Measurements from ENCODE around the gene SASH1. TPM values are rescaled to one million over a fixed set of nuclear protein-coding genes. Genes with fewer than 3 reads are reported as not detected.

SASH1 gene
- total RNA-seq, 1 experiment from 2014 or later = 11.7 TPM

GRCh38 chr6:148346681-148347440 is 4.2 kb downstream of the SASH1 start:
- H3K4me3 ChIP-seq (replicated peaks in 1 of 2; ENCODE audit: low read depth in 1 of 2, low read length in 2 of 2) = no peak overlapping the region
- ChIA-PET CTCF (no interaction called here), RAD21 (ENCODE audit: low non-redundant PET in 1 of 2, low total read pairs in 2 of 2, uncharacterized antibody in 2 of 2, unreplicated experiment in 2 of 2) (no interaction called here), POLR2A (no interaction called here)
- H2AFZ ChIP-seq (ENCODE audit: low read depth, low read length, poor library complexity, severe bottlenecking) = no peak overlapping the region
- no peaks in the 10 kb centered on the region for H3K27me3 ChIP-seq (ENCODE audit: insufficient read depth, low read length)
- no peaks in the 10 kb centered on the region for H3K36me3 ChIP-seq (ENCODE audit: control insufficient read depth in 1 of 2, insufficient read depth in 2 of 2, low read length in 2 of 2)
- no peak overlapping the region for H3K27ac ChIP-seq (ENCODE audit: low read depth, low read length)
- no peak for TF ChIP-seq MAX (IDR thresholded peaks at IDR 0.05)
- no peak for TF ChIP-seq EGR1 (IDR thresholded peaks at IDR 0.05; ENCODE audit: low read depth)
- H3K9me2 ChIP-seq (ENCODE audit: insufficient read depth) = no peaks in the 10 kb centered on the region
- 0 out of 2 replicates have a peak, but pooled peaks cover 3% of the 10 kb centered on the region for H4K20me1 ChIP-seq (ENCODE audit: insufficient read depth)
- H3K4me2 ChIP-seq (ENCODE audit: low read length) = no peak overlapping the region
- no TSS peak for BruUV-seq (replicated peaks)
- ATAC-seq (no peak), DNase-seq (ENCODE audit: low read depth, low spot score) (no peak)
- peaks cover 7 to 28% of the 10 kb centered on the region in 2 experiments for H3K4me1 ChIP-seq (ENCODE audit: control insufficient read depth in 1 of 2, insufficient read depth in 2 of 2, low read length in 2 of 2)
- H3K9ac ChIP-seq (ENCODE audit: low read length) = no peak overlapping the region
- H3K9me3 ChIP-seq (ENCODE audit: control insufficient read depth in 1 of 2, insufficient read depth in 1 of 2, low read depth in 1 of 2, low read length in 2 of 2) = no peaks in the 10 kb centered on the region
- no peaks in the 10 kb centered on the region; the same call in 1 of the 2 replicates for H3K79me2 ChIP-seq (ENCODE audit: insufficient read depth, low read length)
- intact Hi-C loops (cut with micrococcal nuclease) = no loop called here

GRCh38 chr6:148347441-148348054 is 4.9 kb downstream of the SASH1 start:
- BruUV-seq (replicated peaks) = no TSS peak
- H3K4me1 ChIP-seq (ENCODE audit: control insufficient read depth in 1 of 2, insufficient read depth in 2 of 2, low read length in 2 of 2) = peaks cover 4 to 23% of the 10 kb centered on the region in 2 experiments
- H2AFZ ChIP-seq (ENCODE audit: low read depth, low read length, poor library complexity, severe bottlenecking) = no peak overlapping the region
- no peak overlapping the region for H3K4me2 ChIP-seq (ENCODE audit: low read length)
- ChIA-PET CTCF (no interaction called here), POLR2A (no interaction called here), RAD21 (ENCODE audit: low non-redundant PET in 1 of 2, low total read pairs in 2 of 2, uncharacterized antibody in 2 of 2, unreplicated experiment in 2 of 2) (no interaction called here)
- no peaks in the 10 kb centered on the region for H3K9me2 ChIP-seq (ENCODE audit: insufficient read depth)
- no peak overlapping the region for H3K27ac ChIP-seq (ENCODE audit: low read depth, low read length)
- intact Hi-C loops (cut with micrococcal nuclease) = no loop called here
- H3K4me3 ChIP-seq (replicated peaks in 1 of 2; ENCODE audit: low read depth in 1 of 2, low read length in 2 of 2) = no peak overlapping the region
- ATAC-seq (no peak), DNase-seq (ENCODE audit: low read depth, low spot score) (no peak)
- no peaks in the 10 kb centered on the region for H3K36me3 ChIP-seq (ENCODE audit: control insufficient read depth in 1 of 2, insufficient read depth in 2 of 2, low read length in 2 of 2)
- H3K9me3 ChIP-seq (ENCODE audit: control insufficient read depth in 1 of 2, insufficient read depth in 1 of 2, low read depth in 1 of 2, low read length in 2 of 2) = no peaks in the 10 kb centered on the region
- no peak overlapping the region for H3K9ac ChIP-seq (ENCODE audit: low read length)
- H4K20me1 ChIP-seq (ENCODE audit: insufficient read depth) = 0 out of 2 replicates have a peak, but pooled peaks cover 3% of the 10 kb centered on the region
- H3K79me2 ChIP-seq (ENCODE audit: insufficient read depth, low read length) = no peaks in the 10 kb centered on the region; the same call in 1 of the 2 replicates
- no peaks in the 10 kb centered on the region for H3K27me3 ChIP-seq (ENCODE audit: insufficient read depth, low read length)
- TF ChIP-seq EZH2 (IDR thresholded peaks at IDR 0.05) (no peak), ZNF274 (IDR thresholded peaks at IDR 0.05; ENCODE audit: low read depth, low read length) (no peak), YY1 (IDR thresholded peaks at IDR 0.05; ENCODE audit: extremely low read depth, insufficient replicate concordance, low read depth, low read length) (no peak), JUND (IDR thresholded peaks at IDR 0.05) (no peak), CEBPB (IDR thresholded peaks at IDR 0.05; ENCODE audit: low read depth) (no peak), RAD21 (IDR thresholded peaks at IDR 0.05; ENCODE audit: low read depth) (no peak), POLR2AphosphoS5 (IDR thresholded peaks at IDR 0.05; ENCODE audit: low read depth, low read length) (no peak)
